Activated CD4-positive, alpha-beta T cell treated with anti-CD3 and anti-CD28 coated beads, Interleukin-2, amount 50 U/mL, for 16 hours (primary cell): Measurements from ENCODE around the gene TECRL.

Source experiments
- DNase-seq: peaks from one replicate; pipeline ENCODE4 v3.0.0-alpha.2; 2020

The TECRL gene

DNA sequence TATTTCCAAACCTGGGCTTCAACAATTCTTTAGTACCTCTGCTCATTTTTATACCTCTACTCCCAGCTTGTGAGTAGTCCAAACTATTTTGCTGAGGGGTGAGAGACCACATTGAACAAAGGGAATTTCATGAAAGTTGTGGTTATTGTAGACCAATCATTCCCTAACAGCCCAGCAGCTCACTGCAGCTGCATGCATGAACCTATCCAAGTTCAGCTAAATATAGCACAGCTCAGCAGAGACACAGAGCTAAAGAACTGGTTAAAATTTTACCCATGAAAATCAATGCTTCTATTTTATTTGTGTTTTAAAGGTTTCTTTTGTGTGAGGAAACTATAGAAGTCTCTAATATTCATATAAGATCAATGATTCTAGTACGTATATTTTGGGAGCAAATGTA is 82.7 kb downstream of the TECRL start:
- no peak for DNase-seq

DNA sequence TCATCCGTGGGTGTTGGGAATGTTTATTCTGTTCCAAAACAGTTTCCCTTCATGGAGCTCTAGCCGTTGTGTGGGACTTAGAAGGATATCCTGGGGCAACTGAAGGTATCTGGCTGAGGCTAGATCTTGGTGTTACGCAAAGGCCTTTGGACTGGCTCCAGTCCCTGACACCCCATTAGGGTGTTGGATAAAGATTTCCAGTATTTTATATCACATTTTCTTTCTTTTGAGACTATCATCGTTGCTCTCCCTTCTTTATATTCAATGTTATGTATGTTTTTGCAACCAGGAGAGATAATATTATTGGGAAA is 103.0 kb downstream of the TECRL start:
- no peak for DNase-seq

DNA sequence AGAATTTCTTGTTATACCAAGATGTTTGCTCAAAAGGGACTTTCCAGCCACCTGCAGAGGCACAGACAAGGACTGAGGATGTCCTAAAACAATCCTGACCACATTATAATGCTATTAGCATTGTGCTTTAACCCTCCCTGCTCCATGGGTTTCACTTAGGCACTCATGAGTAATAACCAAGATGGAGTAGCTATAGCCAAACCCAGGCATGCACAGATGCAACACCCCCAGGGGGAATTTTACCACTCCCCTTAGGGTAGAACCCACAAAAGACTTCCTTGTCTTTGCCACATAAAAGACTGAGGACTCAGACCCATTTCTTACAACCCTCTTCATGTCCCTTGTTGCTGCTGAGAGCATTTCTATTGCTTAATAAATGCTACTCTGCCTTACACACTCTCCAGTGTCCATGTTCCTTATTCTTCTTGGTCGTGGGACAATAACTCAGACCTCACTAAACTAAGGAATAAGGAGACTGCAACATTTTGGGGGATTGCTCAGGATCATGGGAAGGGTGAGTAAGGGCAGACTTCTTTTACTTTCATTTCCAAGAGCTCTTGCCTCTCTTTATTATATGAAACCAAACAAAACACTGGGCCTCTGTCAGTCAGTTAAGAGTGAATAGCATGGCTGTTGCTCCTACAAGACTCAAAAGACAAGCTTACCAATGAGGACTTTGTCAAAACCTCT is 103.5 kb downstream of the TECRL start:
- no peak for DNase-seq

DNA sequence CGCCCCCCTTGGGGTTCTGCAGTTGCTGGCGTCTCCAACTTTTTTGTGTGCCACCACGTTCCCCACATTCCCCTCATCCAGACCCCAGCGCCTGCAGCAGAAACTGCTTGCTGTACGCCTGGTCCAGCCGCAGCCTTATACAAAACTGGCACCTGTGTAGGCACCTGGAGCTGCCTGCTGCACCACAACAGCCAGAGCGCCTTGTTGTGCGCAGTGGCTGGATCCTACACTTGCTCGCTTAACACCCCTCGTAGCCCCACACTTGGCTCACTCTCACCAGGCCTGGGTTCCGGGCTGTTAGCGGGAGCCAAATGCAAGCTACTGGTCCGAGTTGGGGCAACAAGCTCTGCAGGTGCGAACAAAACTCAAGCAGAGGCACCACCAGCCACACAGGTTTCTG is 136.8 kb downstream of the TECRL start:
- DNase-seq = no peak

DNA sequence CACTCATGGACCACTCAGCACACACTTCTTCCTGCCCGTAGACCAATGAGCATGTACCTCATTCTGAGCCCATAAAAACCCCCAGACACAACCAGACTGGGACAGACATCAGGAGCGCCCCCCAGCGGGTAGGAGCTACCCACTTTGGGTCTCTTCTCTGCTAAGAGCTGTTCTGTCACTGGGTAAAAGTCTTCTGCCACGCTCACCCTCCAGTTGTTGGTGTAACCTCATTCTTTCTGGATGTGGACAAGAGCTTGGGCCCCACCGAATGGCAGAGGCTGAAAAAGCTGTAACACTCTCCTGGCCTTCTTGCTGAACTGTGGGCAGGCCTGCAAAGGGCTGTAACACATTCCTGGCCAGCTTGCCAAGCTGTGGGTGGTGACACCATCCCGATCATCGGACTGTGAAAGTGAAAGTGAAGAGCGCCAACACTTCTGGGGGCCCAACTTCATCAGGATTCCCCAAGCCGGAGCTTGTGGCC is 137.6 kb downstream of the TECRL start:
- no peak for DNase-seq

DNA sequence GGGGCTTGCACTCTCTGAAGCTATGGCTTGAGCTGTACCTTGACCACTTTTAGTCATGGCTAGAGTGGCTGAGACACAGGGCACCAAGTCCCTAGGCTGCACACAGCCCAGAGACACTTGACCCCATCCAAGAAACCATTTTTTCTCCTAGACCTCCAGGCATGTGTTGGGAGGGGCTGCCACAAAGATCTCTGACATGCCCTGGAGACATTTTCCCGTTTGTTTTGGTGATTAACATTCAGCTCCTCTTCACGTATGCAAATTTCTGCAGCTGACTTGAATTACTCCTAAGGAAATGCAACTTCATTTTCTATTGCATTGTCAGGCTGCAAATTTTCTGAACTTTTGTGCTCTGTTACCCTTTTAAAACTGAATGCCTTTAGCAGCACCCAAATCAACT is 142.6 kb downstream of the TECRL start:
- no peak for DNase-seq

DNA sequence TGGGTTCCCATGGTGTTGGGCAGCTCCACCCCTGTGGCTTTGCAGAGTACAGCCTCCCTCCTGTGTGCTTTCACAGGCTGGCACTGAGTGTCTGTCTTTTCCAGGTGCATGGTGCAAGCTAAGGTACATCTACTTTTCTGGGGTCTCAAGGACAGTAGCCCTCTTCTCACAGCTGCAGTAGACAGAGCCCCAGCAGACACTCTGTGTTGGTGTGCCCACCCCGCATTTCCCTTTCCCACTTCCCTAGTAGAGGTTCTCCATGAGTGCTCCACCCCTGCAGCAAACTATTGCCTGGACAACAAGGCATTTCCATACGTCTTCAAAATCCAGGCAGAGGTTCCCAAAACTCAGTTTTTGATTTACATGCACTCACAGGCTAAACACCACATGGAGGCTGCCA is 143.0 kb downstream of the TECRL start:
- no peak for DNase-seq

DNA sequence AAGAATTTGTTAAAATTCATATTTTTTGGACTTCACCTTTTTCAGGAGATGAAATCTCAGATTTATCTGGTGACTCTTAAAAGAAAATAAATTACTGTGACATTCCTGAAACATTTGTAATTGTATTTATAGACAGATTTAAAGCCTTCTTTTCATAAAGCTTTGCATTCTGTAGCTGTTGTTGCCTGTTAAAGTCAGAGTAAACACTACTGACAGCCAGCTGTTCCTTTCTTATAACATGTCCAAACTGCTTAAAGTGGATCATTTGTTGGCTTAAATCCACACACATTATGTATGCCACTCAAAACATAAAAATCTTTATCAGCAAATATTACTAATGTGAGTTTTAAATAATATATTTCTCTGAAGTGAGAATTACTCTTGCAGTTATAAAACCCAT is 157.5 kb downstream of the TECRL start:
- DNase-seq = no peak

DNA sequence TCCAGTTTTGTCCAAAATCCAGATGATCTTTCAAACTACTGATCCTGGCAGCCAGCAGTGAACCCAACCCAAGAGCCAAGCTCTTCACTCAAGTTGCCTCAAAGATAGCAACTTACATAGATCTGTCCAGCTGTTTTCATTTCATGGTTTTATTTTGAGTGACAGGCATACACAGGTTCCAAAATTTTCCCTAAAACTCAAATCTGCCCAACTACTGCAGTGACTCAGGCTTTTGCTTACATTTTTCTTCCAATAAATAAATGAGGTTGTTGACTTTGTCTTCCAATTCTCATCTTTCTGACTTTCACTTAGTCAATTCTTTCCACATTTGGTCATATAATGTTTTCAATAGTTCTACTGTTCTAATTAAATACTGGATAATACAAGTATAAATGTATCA is 158.8 kb downstream of the TECRL start:
- DNase-seq = no peak

DNA sequence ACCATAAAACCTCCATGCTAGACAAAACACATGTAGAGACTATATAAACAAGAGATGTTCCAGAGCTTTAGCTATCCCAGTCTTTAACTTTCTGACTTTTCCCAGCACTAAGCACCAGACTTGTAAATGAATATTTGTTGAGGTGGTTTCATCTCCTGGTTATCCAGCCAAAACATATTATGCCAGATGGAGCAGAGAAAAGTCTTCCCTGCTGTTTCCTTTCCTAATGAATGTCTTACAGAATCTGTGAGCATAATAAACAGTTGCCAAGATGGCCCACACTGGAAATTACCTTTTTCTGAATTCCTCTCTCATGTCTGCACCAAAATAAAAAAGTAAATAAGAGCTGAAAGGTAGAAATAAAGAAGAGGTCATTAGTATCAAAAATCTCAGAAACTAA is 159.2 kb downstream of the TECRL start:
- DNase-seq = no peak

DNA sequence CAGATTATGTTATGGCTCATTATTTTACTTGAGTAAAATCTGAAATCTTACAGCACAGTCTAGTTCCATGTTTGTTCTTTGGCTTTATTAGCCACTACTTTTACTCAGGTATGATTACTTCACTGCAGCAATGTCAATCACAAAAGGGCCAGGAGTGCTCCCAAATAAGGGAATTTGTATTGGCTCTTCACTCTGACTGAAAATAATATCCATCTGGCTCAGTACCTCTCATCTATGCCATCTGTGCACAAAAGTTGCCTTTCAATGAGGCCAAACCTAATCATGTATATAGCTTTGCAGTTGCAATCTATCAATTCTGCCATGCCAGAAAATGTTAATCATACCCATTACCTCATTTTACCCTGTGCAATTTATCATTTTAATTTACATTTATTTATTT is 161.1 kb downstream of the TECRL start:
- no peak for DNase-seq

DNA sequence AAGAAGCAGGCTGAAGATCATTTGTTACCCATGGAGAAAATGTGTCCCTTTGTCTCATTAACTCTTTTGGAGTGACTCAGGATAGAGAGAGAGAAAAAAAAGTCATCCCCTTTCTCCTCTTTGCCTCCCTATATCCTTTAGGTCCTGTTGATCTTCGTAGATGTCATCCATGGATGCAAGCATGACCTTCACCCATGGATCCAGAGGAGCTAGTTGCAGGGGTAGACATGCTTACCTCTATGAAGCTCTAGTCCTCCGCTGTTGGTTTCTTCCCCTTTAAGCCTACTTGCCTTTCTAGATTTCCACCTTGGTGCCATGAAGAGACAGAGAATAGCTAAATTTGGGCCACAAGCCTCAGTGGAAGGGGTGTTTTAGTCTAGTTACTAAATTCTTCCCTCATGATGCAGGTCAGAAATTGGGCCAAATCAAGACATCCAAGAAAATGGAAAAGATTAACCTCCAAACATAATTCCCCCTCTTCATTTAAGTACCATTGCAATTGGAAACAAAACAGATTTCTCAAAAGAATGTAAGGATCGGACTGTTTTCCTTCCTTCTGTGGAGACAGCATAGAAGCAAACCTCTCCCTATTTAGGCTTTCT is 178.4 kb downstream of the TECRL start:
- DNase-seq = no peak
